Neuronal stem cell (in vitro differentiated cells): Measurements from ENCODE around the gene RAP1GAP.

ENCODE experiments used
- DNase-seq: peaks from one replicate; pipeline ENCODE4 v3.0.0-alpha.2; 2013; ENCODE audit warnings: low spot score
- H2AFZ ChIP-seq: one replicate; pipeline ENCODE4 v1.6.1; 2013; ENCODE audit warnings: mild to moderate bottlenecking, low read length, inconsistent platforms
- H2AK5ac ChIP-seq: 2 replicates; pipeline ENCODE4 v1.6.1; 2013; ENCODE audit warnings: low read depth, mild to moderate bottlenecking, inconsistent platforms, low read length, moderate library complexity, mixed read lengths
- H2BK120ac ChIP-seq: 2 replicates; pipeline ENCODE4 v1.6.1; 2013; ENCODE audit warnings: low read depth, mild to moderate bottlenecking, inconsistent platforms, low read length, moderate library complexity, mixed read lengths
- H2BK12ac ChIP-seq: one replicate; pipeline ENCODE4 v1.6.1; 2013; ENCODE audit warnings: low read length, inconsistent platforms
- H2BK15ac ChIP-seq: 2 replicates; pipeline ENCODE4 v1.6.1; 2013; ENCODE audit warnings: mild to moderate bottlenecking, low read length, inconsistent platforms, mixed read lengths
- H2BK5ac ChIP-seq: one replicate; pipeline ENCODE4 v1.6.1; 2013; ENCODE audit warnings: inconsistent platforms, mild to moderate bottlenecking, low read length, moderate library complexity
- H3K14ac ChIP-seq: one replicate; pipeline ENCODE4 v1.6.1; 2013; ENCODE audit warnings: low read length, inconsistent platforms
- H3K18ac ChIP-seq: 2 replicates; pipeline ENCODE4 v1.6.1; 2013; ENCODE audit warnings: low read length, inconsistent platforms
- H3K23ac ChIP-seq: 2 replicates; pipeline ENCODE4 v1.6.1; 2013; ENCODE audit warnings: low read depth, mild to moderate bottlenecking, mixed read lengths, low read length, inconsistent platforms; ENCODE audit not compliant: poor library complexity
- H3K27ac ChIP-seq: replicated peaks from 3 replicates; pipeline ENCODE4 v1.5.1; 2013; ENCODE audit warnings: low read length, inconsistent platforms
- H3K27me3 ChIP-seq, 3 experiments: 2 replicates each; pipeline ENCODE4 v1.6.1; 2013; ENCODE audit warnings: low read length in 3 of 3, mild to moderate bottlenecking in 2 of 3, inconsistent platforms in 1 of 3, low read depth in 1 of 3, mixed read lengths in 1 of 3, moderate library complexity in 1 of 3; ENCODE audit not compliant: control insufficient read depth in 3 of 3, insufficient read depth in 3 of 3
- H3K36me3 ChIP-seq, 2 donors: replicated peaks in 1 of 2; 2 replicates each; pipeline ENCODE4 v1.6.1; 2013; ENCODE audit warnings: low read length in 2 of 2; ENCODE audit not compliant: control insufficient read depth in 2 of 2, insufficient read depth in 2 of 2
- H3K4ac ChIP-seq: 2 replicates; pipeline ENCODE4 v1.6.1; 2013; ENCODE audit warnings: inconsistent platforms, mild to moderate bottlenecking, low read length, moderate library complexity
- H3K4me1 ChIP-seq, 2 donors: 1 replicate in 1 of 2; 2 replicates in 1 of 2; pipeline ENCODE4 v1.6.1; 2013; ENCODE audit warnings: low read length in 2 of 2, low read depth in 1 of 2; ENCODE audit not compliant: control insufficient read depth in 2 of 2, insufficient read depth in 1 of 2
- H3K4me2 ChIP-seq: one replicate; pipeline ENCODE4 v1.6.1; 2013; ENCODE audit warnings: mild to moderate bottlenecking, low read length, inconsistent platforms; ENCODE audit not compliant: insufficient read depth, poor library complexity, severe bottlenecking
- H3K4me3 ChIP-seq, 2 donors: 2 replicates each; pipeline ENCODE4 v1.5.1; 2013; ENCODE audit warnings: low read length in 2 of 2, mild to moderate bottlenecking in 2 of 2, inconsistent platforms in 1 of 2, moderate library complexity in 1 of 2
- H3K79me1 ChIP-seq: one replicate; pipeline ENCODE4 v1.6.1; 2013; ENCODE audit warnings: low read depth, mild to moderate bottlenecking, inconsistent platforms, low read length, moderate library complexity
- H3K9ac ChIP-seq: one replicate; pipeline ENCODE4 v1.6.1; 2013; ENCODE audit warnings: mild to moderate bottlenecking, low read depth, low read length, inconsistent platforms; ENCODE audit not compliant: poor library complexity
- H3K9me3 ChIP-seq, 2 donors: replicated peaks in 1 of 2; 2 replicates each; pipeline versions ENCODE3 to v1.6.1; 2013; ENCODE audit warnings: low read length in 2 of 2, mild to moderate bottlenecking in 2 of 2, inconsistent platforms in 1 of 2, low read depth in 1 of 2, mixed read lengths in 1 of 2, moderate library complexity in 1 of 2; ENCODE audit not compliant: control insufficient read depth in 2 of 2, insufficient read depth in 1 of 2
- H4K8ac ChIP-seq: one replicate; pipeline ENCODE4 v1.6.1; 2013; ENCODE audit warnings: low read depth, mild to moderate bottlenecking, inconsistent platforms, low read length, moderate library complexity
- H4K91ac ChIP-seq: one replicate; pipeline ENCODE4 v1.6.1; 2013; ENCODE audit warnings: low read length, low read depth, mild to moderate bottlenecking, inconsistent platforms; ENCODE audit not compliant: poor library complexity
- WGBS, 2 donors: extraction: QIAGEN DNeasy Blood & Tissue Kit; methylation state at CpG; one replicate each; pipeline ENCODE4 v1.1.7; 2013; ENCODE audit warnings: missing lambda C conversion rate in 2 of 2, mixed read lengths in 1 of 2; ENCODE audit not compliant: insufficient read length in 2 of 2, insufficient replicate concordance in 1 of 2; ENCODE audit errors: extremely low coverage in 2 of 2; 5-methylcytosine and 5-hydroxymethylcytosine counted together

Gene RAP1GAP

DNA sequence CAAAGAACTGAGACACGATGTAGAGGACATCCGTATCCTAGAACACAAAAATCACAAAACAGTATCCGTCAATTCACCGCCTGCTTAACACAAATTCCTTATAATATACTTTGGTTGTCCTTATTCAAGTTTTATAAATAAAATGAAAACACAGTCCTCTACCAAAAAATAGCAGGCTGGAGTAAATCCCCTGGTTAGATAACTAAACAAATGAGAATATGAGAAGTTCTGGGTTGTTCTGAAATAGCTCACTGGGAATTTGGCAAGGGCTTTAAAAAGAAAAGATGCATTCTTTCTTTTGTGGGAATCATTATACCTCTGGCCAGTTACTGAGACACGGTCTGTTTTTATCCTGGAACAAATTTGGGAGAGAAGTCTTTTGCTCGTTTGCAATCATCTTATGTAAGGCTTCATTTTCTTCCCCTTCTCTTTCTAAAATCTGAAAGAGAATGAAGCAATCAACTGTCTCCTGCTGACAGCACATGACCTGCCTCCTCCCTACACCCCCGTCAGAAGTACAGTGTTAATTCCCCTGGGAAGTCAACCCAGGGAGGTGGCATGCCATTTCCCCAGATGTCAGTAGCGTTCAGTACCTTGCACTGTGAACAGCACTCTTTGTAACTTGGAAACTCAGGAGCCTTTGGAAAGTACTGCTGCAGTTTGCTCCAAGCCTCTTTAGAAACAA is 37.1 kb upstream of the RAP1GAP start:
- Histone ChIP-seq H3K36me3 (peaks cover 0 to 79% of the 10 kb centered on the region in 2 donors), H3K9ac (no peak overlapping the region), H4K8ac (no peak overlapping the region), H3K79me1 (no peaks in the 10 kb centered on the region), H3K27ac (no peak overlapping the region), H3K4me2 (no peak overlapping the region), H2BK15ac (no peak overlapping the region), H2AK5ac (no peak overlapping the region), H3K4me1 (peaks cover 2 to 3% of the 10 kb centered on the region in 2 donors), H4K91ac (no peak overlapping the region), H2AFZ (no peak overlapping the region), H3K27me3 (no peaks in the 10 kb centered on the region), H3K4me3 (no peak overlapping the region), H3K9me3 (no peaks in the 10 kb centered on the region), H3K18ac (no peak overlapping the region), H3K4ac (no peak overlapping the region), H3K14ac (no peak overlapping the region), H2BK12ac (no peak overlapping the region), H2BK120ac (no peak overlapping the region), H2BK5ac (no peak overlapping the region), H3K23ac (no peak overlapping the region)
- DNase-seq = peak; percentile 31
- WGBS, 2 donors = no CpG with 5 or more reads among the region's 8 CpGs

DNA sequence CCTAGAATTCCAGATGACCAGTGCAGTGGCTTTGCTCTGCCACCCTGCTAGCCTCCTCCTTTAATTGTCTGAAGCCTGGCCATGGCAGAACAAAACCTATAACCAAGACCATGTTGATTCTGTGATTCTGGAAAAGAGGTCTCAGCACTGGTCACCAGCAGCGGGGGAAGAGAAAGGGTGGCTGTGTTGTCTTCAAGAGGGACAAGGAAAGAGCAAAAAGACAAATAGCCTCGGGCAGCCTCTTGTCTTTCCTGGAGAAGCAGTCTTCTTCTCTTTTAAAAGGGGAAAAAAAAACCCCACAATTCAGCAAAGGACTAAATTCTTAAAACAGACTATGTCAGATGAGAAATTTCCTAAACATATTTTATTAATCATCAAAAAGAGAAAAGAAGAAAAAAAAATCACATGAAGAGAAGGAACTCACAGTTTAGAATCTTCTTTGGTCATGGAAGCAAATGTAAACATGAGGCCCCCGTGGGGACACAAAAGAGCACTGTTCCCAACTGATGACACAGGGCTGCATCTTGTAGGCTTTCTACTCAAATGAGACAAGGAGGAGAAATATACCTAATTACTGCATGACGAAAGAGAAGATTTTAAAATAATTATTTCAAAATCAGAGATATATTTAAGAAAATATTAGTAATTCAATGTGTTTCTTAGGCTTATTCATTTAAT is 36.3 kb upstream of the RAP1GAP start:
- H2BK12ac ChIP-seq = no peak overlapping the region
- H4K91ac ChIP-seq = no peak overlapping the region
- H3K9ac ChIP-seq = no peak overlapping the region
- H2BK120ac ChIP-seq = no peak overlapping the region
- no peak overlapping the region for H3K14ac ChIP-seq
- no CpG with 5 or more reads among the region's 4 CpGs for WGBS, 2 donors
- H3K79me1 ChIP-seq = no peaks in the 10 kb centered on the region
- no peak for DNase-seq
- peaks cover 2 to 3% of the 10 kb centered on the region in 2 donors for H3K4me1 ChIP-seq
- H3K9me3 ChIP-seq = no peaks in the 10 kb centered on the region
- H2AFZ ChIP-seq = no peak overlapping the region
- no peak overlapping the region for H3K4me3 ChIP-seq
- H3K27ac ChIP-seq = no peak overlapping the region
- no peak overlapping the region for H4K8ac ChIP-seq
- no peak overlapping the region for H2AK5ac ChIP-seq
- H3K23ac ChIP-seq = no peak overlapping the region
- H3K18ac ChIP-seq = no peak overlapping the region
- H3K4me2 ChIP-seq = no peak overlapping the region
- H3K4ac ChIP-seq = no peak overlapping the region
- no peak overlapping the region for H2BK5ac ChIP-seq
- peaks cover 1 to 82% of the 10 kb centered on the region in 2 donors for H3K36me3 ChIP-seq
- H2BK15ac ChIP-seq = no peak overlapping the region
- H3K27me3 ChIP-seq = no peaks in the 10 kb centered on the region

- H3K27ac ChIP-seq = no peak overlapping the region
- H2BK5ac ChIP-seq = no peak overlapping the region
- no peaks in the 10 kb centered on the region for H3K27me3 ChIP-seq
- H2AK5ac ChIP-seq = no peak overlapping the region
- no peak overlapping the region for H3K4ac ChIP-seq
- no peak overlapping the region for H4K8ac ChIP-seq
- no CpG with 5 or more reads among the region's 5 CpGs for WGBS, 2 donors
- DNase-seq = no peak
- no peak overlapping the region for H3K9ac ChIP-seq
- H3K36me3 ChIP-seq = peaks cover 1 to 86% of the 10 kb centered on the region in 2 donors
- H3K4me2 ChIP-seq = no peak overlapping the region
- no peak overlapping the region for H2BK12ac ChIP-seq
- H3K79me1 ChIP-seq = no peaks in the 10 kb centered on the region
- H2BK15ac ChIP-seq = no peak overlapping the region
- H2AFZ ChIP-seq = no peak overlapping the region
- no peak overlapping the region for H3K18ac ChIP-seq
- H3K9me3 ChIP-seq = no peaks in the 10 kb centered on the region
- H3K23ac ChIP-seq = no peak overlapping the region
- peaks cover 2 to 3% of the 10 kb centered on the region in 2 donors for H3K4me1 ChIP-seq
- H3K4me3 ChIP-seq = no peak overlapping the region
- no peak overlapping the region for H2BK120ac ChIP-seq
- no peak overlapping the region for H4K91ac ChIP-seq
- H3K14ac ChIP-seq = no peak overlapping the region
Observed at GRCh38 chr1:21704145-21704544, 35.0 kb upstream of the RAP1GAP start.

- peaks cover 1 to 87% of the 10 kb centered on the region in 2 donors for H3K36me3 ChIP-seq
- H3K4me3 ChIP-seq = no peak overlapping the region
- no peaks in the 10 kb centered on the region for H3K9me3 ChIP-seq
- H3K14ac ChIP-seq = no peak overlapping the region
- no peak overlapping the region for H2BK120ac ChIP-seq
- no peak overlapping the region for H2AK5ac ChIP-seq
- no peak for DNase-seq
- no peaks in the 10 kb centered on the region for H3K27me3 ChIP-seq
- H3K4me1 ChIP-seq = peaks cover 2 to 3% of the 10 kb centered on the region in 2 donors
- H3K18ac ChIP-seq = no peak overlapping the region
- no peak overlapping the region for H3K23ac ChIP-seq
- no peak overlapping the region for H3K4me2 ChIP-seq
- H4K8ac ChIP-seq = no peak overlapping the region
- H2AFZ ChIP-seq = no peak overlapping the region
- H3K27ac ChIP-seq = no peak overlapping the region
- H3K4ac ChIP-seq = no peak overlapping the region
- no peak overlapping the region for H2BK5ac ChIP-seq
- no peak overlapping the region for H3K9ac ChIP-seq
- no CpG with 5 or more reads among the region's 3 CpGs for WGBS, 2 donors
- no peak overlapping the region for H4K91ac ChIP-seq
- no peak overlapping the region for H2BK15ac ChIP-seq
- no peak overlapping the region for H2BK12ac ChIP-seq
- H3K79me1 ChIP-seq = no peaks in the 10 kb centered on the region
Observed at GRCh38 chr1:21703318-21703963, 34.3 kb upstream of the RAP1GAP start.
